HEK293T (cell line): Measurements from ENCODE around the gene SATB2.

ENCODE experiments used
- CTCF ChIA-PET: fragments of 350-600 bp; formaldehyde crosslinking; extraction: SDS; loops from one replicate; lab custom pipeline; 2021; ENCODE audit warnings: antibody characterized with exemption, inconsistent platforms; lab: Yijun Ruan, JAX
- POLR2A ChIA-PET: fragments of 350-600 bp; formaldehyde crosslinking; extraction: SDS; loops from one replicate; lab custom pipeline; 2020; ENCODE audit warnings: antibody characterized with exemption, inconsistent platforms; lab: Yijun Ruan, JAX
- DNase-seq: peaks from one replicate; pipeline ENCODE4 v3.0.0; 2012; ENCODE audit warnings: mixed read lengths; ENCODE audit errors: extremely low spot score
- ARNT ChIP-seq: fragments of 450-650 bp; IDR thresholded peaks from 2 replicates; pipeline ENCODE4 v1.6.1; 2017; ENCODE audit warnings: mild to moderate bottlenecking
- BHLHE40 ChIP-seq: fragments of 450-650 bp; IDR thresholded peaks from 2 replicates; pipeline ENCODE4 v1.6.1; 2016; ENCODE audit warnings: mild to moderate bottlenecking, moderate library complexity, borderline replicate concordance
- CTBP1 ChIP-seq: fragments of 450-650 bp; IDR thresholded peaks from 2 replicates; pipeline ENCODE4 v1.6.1; 2016; ENCODE audit warnings: borderline replicate concordance
- ELF4 ChIP-seq: fragments of 450-650 bp; IDR thresholded peaks from 2 replicates; pipeline ENCODE4 v1.6.1; 2017; ENCODE audit warnings: antibody characterized with exemption
- FOXA1 ChIP-seq: fragments of 450-650 bp; IDR thresholded peaks from 2 replicates; pipeline ENCODE4 v1.6.1; 2016; ENCODE audit warnings: mild to moderate bottlenecking
- FOXK2 ChIP-seq: fragments of 450-650 bp; IDR thresholded peaks from 2 replicates; pipeline ENCODE4 v1.6.1; 2016; ENCODE audit warnings: mild to moderate bottlenecking
- FOXM1 ChIP-seq: fragments of 450-650 bp; IDR thresholded peaks from 2 replicates; pipeline ENCODE4 v1.6.1; 2017; ENCODE audit warnings: mild to moderate bottlenecking, borderline replicate concordance
- HDGF ChIP-seq: fragments of 450-650 bp; IDR thresholded peaks from 2 replicates; pipeline ENCODE4 v1.6.1; 2017; ENCODE audit warnings: antibody characterized with exemption, borderline replicate concordance
- L3MBTL2 ChIP-seq: fragments of 450-650 bp; conservative IDR thresholded peaks from 2 replicates; pipeline ENCODE4 v1.6.1; 2016; ENCODE audit warnings: mild to moderate bottlenecking
- LEF1 ChIP-seq: fragments of 450-650 bp; IDR thresholded peaks from 2 replicates; pipeline ENCODE4 v1.6.1; 2017; ENCODE audit warnings: mild to moderate bottlenecking, borderline replicate concordance
- NFRKB ChIP-seq: fragments of 450-650 bp; IDR thresholded peaks from 2 replicates; pipeline ENCODE4 v1.6.1; 2016; ENCODE audit warnings: mild to moderate bottlenecking, moderate library complexity
- SP1 ChIP-seq: fragments of 450-650 bp; IDR thresholded peaks from 2 replicates; pipeline ENCODE4 v1.6.1; 2017
- SUZ12 ChIP-seq: fragments of 450-650 bp; IDR thresholded peaks from 2 replicates; pipeline ENCODE4 v1.6.1; 2016; ENCODE audit warnings: mild to moderate bottlenecking
- TARDBP ChIP-seq: fragments of 450-650 bp; IDR thresholded peaks from 2 replicates; pipeline ENCODE4 v1.6.1; 2016
- ZNF384 ChIP-seq: fragments of 450-650 bp; IDR thresholded peaks from 2 replicates; pipeline ENCODE4 v1.6.1; 2016
- TF ChIP-seq, protein P1 (sequence below): fragments of 450-650 bp; IDR thresholded peaks from 2 replicates; pipeline ENCODE4 v1.6.1; 2016

SATB2 gene

DNA sequence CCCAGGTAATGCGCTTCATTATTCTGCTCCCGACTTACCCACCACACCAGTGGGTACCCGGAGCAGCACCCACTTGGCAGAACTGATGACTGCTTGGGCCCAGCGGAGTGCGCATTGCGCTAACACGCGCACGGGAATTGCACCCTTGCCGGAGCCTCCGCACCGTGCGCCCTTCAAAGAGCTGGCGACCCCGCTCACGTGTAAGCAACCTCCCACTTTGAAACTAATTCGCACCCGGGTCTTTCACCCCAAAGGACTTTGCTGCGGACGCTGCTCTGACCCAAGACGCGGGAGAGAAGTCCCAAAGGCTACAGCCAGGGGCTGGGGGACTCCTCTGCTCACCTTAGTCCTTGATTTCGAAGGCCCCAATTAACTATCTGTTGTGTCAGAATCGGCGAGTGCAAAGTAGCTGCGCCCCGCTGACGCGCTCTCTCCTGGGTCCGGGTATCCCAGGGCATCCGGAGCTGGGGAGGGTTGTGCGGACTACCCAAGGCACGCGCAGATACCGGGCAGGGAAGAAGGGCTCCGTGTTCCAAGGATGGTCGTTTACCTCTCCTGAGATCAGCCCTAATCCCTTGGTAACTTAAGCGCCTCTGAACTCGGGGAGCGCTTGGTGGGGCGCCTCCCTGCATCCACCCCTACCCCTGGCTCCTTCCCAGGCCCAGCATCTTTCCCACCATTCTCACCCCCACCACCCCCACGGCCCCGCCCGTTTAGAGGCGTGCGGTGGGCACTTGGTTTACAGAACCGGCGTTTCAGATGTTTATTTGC, 13.1 kb upstream of the SATB2 start:
- CTCF ChIA-PET = interaction anchor here (1.2 to 1.8 kb wide), 4 partner anchors 10 to 18 kb away, joined by 4 to 13 read pairs (median 6); no protein-coding TSS in a partner anchor
- TF ChIP-seq, protein P1, sequence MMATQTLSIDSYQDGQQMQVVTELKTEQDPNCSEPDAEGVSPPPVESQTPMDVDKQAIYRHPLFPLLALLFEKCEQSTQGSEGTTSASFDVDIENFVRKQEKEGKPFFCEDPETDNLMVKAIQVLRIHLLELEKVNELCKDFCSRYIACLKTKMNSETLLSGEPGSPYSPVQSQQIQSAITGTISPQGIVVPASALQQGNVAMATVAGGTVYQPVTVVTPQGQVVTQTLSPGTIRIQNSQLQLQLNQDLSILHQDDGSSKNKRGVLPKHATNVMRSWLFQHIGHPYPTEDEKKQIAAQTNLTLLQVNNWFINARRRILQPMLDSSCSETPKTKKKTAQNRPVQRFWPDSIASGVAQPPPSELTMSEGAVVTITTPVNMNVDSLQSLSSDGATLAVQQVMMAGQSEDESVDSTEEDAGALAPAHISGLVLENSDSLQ = no peak
- TF ChIP-seq TARDBP = no peak
- no peak for TF ChIP-seq ELF4
- TF ChIP-seq ARNT = no peak
- no peak for TF ChIP-seq NFRKB
- TF ChIP-seq HDGF = no peak
- no peak for TF ChIP-seq LEF1
- TF ChIP-seq SUZ12 = no peak
- no peak for TF ChIP-seq CTBP1
- no peak for TF ChIP-seq BHLHE40
- TF ChIP-seq ZNF384 = no peak
- no peak for TF ChIP-seq FOXM1
- TF ChIP-seq FOXK2 = no peak
- no peak for TF ChIP-seq FOXA1
- TF ChIP-seq SP1 = no peak
- TF ChIP-seq L3MBTL2 = no peak
- POLR2A ChIA-PET = interaction anchor here (1.2 to 2.0 kb wide), 3 partner anchors 10 to 32 kb away, joined by 4 to 11 read pairs (median 4); partner anchors contain the start of gene SATB2
- DNase-seq = no peak

DNA sequence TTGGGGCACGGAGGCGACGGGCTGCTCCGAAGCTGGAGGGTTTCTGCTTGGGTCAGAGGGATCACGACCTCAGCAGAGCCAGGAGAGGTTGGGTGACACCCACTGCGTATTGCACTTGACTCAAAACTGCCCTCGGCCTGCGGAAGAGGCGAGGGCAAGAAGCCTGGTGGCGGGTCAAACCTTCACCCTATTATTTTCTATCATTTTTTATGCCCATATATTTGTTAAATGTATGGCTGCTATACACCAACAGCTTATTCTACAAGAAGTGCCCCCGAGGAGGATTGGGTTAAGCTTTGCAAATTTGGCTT, 12.6 kb upstream of the SATB2 start:
- CTCF ChIA-PET = no interaction called here
- TF ChIP-seq TARDBP = no peak
- no peak for TF ChIP-seq FOXA1
- no peak for TF ChIP-seq BHLHE40
- no peak for TF ChIP-seq ARNT
- no peak for TF ChIP-seq L3MBTL2
- TF ChIP-seq, protein P1 = no peak
- TF ChIP-seq FOXK2 = no peak
- TF ChIP-seq LEF1 = no peak
- TF ChIP-seq CTBP1 = no peak
- TF ChIP-seq ELF4 = no peak
- no peak for TF ChIP-seq FOXM1
- TF ChIP-seq SP1 = no peak
- no peak for TF ChIP-seq NFRKB
- TF ChIP-seq HDGF = no peak
- no peak for TF ChIP-seq SUZ12
- no peak for TF ChIP-seq ZNF384
- POLR2A ChIA-PET = interaction anchor here (1.2 to 2.0 kb wide), 2 partner anchors 11 to 31 kb away, joined by 4 to 11 read pairs; partner anchors contain the start of gene SATB2
- no peak for DNase-seq

GRCh38 chr2:199469514-199470360, 12.0 kb upstream of the SATB2 start:
- no peak for DNase-seq
- ChIA-PET POLR2A (interaction anchor here (1.2 kb wide), 1 partner anchor 31 kb away, joined by 4 read pairs; no protein-coding TSS in a partner anchor), CTCF (no interaction called here)
- no peak for TF ChIP-seq SUZ12

GRCh38 chr2:199468561-199469513, 11.1 kb upstream of the SATB2 start:
- TF ChIP-seq SUZ12 = no peak
- TF ChIP-seq HDGF = no peak
- no peak for TF ChIP-seq ZNF384
- TF ChIP-seq FOXA1 = no peak
- no peak for TF ChIP-seq TARDBP
- TF ChIP-seq, protein P1 = no peak
- TF ChIP-seq NFRKB = no peak
- no peak for TF ChIP-seq FOXK2
- no peak for TF ChIP-seq ARNT
- DNase-seq = no peak
- CTCF ChIA-PET = no interaction called here
- POLR2A ChIA-PET = no interaction called here

DNA sequence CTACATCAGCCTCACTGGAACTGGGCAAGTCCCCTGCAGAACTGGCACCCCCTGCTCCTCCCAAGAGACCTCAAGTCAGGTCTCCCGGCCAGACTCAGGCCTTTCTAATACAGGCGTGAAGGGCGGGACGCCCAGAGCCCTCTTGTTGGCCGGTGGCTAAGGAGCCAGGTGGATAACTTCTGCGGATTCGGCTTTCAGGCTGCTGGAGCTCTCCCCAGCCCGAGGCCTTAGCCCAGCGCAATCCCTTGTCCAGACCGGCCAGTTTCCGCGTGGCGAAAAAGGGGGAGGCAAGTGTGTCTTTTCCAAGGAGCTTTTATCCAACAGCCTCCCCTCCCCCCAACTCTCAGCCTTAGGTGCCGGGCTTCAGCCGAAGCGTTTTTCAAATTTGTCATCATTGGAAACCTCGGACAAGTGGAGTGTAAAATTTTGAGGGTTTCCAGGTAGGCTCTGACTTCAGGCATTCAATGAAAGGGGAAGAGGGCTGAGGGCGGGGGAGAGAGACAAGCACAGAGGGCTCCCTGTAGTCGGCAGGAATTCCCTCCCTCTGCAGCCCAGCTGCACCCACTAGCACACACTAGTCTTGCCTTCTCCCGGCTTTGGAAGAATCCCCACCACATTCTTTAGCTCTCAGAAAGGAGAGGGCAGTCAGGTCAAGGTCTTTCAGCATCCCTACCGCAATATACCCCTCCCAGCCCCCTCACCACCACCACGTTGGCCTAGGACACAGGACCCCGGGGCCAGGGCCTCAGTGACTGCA, 9.5 kb upstream of the SATB2 start:
- TF ChIP-seq L3MBTL2 (no peak), ZNF384 (no peak)
- no peak for DNase-seq
- ChIA-PET CTCF (interaction anchor here (1.3 kb wide), 1 partner anchor 21 kb away, joined by 5 read pairs; no protein-coding TSS in a partner anchor), POLR2A (interaction anchor here (0.5 kb wide), 1 partner anchor 44 kb away, joined by 3 read pairs; no protein-coding TSS in a partner anchor)
